ENCODE data around the gene MAP3K14.

MAP3K14 gene

DNA sequence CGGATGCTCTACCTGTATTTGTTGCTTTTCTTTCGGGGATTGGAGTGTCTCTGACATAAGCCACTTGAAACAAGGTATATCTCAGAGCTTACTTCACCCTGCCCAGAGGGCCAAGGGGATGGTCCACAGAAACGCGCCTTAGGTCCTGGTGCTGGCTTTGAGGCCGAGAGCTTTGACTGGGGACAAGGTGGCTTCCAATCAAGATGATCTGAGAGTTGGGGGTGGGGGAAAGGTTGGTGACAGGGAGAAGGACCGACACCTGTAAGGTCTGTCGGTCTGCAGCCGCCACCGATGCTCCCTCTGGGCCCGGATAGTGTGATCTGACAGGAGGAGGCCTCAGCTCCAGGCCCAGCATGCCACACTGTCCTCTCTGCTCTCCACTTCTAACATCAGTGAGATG is 33.1 kb downstream of the MAP3K14 start:
- no peak for DNase-seq
- Histone ChIP-seq H3K4me1 (peaks cover 23% of the 10 kb centered on the region), H3K27me3 (no peaks in the 10 kb centered on the region), H3K36me3 (peaks cover 33% of the 10 kb centered on the region), H3K4me3 (ENCODE audit: low read depth, low read length) (no peak overlapping the region), H3K9me3 (no peaks in the 10 kb centered on the region)
- TF ChIP-seq, protein P1, sequence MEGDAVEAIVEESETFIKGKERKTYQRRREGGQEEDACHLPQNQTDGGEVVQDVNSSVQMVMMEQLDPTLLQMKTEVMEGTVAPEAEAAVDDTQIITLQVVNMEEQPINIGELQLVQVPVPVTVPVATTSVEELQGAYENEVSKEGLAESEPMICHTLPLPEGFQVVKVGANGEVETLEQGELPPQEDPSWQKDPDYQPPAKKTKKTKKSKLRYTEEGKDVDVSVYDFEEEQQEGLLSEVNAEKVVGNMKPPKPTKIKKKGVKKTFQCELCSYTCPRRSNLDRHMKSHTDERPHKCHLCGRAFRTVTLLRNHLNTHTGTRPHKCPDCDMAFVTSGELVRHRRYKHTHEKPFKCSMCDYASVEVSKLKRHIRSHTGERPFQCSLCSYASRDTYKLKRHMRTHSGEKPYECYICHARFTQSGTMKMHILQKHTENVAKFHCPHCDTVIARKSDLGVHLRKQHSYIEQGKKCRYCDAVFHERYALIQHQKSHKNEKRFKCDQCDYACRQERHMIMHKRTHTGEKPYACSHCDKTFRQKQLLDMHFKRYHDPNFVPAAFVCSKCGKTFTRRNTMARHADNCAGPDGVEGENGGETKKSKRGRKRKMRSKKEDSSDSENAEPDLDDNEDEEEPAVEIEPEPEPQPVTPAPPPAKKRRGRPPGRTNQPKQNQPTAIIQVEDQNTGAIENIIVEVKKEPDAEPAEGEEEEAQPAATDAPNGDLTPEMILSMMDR (IDR thresholded peaks at IDR 0.05; ENCODE audit: low read depth, low read length) = no peak

DNA sequence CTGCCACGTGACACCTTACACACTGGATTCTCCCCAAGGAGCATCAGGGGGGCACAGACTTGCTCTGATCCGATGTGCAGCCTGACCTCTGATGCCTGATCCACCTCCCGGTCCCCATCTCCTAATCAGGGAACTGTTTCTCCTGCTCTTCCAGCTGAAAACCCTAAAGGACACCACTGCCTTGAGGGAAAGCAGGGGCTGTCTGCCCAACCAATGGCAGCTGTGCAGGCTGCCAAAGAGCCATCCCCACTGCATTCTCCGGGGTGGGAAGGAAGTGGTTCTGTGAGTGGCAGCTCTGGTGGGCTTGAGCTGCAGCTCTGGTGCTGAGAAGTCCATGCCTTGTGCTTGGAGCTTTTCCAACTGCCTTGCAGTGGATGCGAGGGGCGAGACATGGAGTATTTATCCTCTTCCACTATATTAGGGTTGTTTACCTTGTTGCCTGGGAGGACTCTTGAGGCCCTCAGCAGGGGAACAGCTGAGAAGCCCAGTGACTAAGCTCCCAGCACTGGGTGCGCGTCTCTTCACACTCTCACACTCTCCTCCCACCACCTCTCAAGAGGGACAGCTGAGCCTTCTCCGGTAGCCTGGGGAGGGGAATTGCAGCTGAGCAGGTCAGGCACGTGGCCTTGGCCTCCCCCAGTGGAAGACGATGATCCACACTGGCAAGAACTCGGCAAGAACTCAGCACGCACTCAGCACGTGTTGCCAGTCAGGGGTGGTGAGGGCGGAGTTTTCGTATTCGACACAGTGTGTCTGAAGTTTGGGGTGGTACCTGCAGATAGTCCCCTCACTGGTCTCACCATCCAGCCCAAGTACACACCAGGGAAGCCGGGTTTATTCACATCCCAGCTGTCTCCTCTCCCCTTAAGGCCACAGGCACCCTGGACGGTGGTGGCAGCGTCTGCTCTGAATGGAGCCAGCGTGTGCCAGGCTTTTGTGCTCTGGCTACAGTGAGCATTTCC is 33.9 kb downstream of the MAP3K14 start:
- Histone ChIP-seq H3K4me3 (ENCODE audit: low read depth, low read length) (no peak overlapping the region), H3K36me3 (peaks cover 33% of the 10 kb centered on the region), H3K27me3 (no peaks in the 10 kb centered on the region), H3K4me1 (peaks cover 17% of the 10 kb centered on the region), H3K9me3 (no peaks in the 10 kb centered on the region)
- no peak for DNase-seq
- TF ChIP-seq, protein P1 (IDR thresholded peaks at IDR 0.05; ENCODE audit: low read depth, low read length) = no peak

DNA sequence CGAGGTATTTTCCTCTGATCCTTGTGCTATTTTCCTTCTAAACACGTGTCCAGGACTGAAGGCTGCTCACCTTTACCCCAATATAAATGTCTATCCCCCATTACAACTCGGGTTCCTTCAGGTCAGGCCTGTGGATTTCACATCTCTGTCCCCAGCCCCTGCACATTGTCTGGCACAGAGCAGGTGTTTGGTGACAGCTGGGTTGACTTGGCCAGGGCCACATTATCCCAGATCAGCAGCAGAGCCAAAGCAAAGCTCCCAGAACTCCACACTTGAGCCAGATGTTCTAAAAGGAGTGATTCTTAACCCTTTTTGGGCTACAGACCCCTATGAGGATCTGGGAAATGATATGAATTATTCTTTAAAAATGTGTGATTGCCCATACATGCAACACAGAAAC is 36.9 kb downstream of the MAP3K14 start:
- no peak overlapping the region for H3K4me3 ChIP-seq (ENCODE audit: low read depth, low read length)
- H3K4me1 ChIP-seq = peaks cover 8% of the 10 kb centered on the region
- TF ChIP-seq, protein P1 (IDR thresholded peaks at IDR 0.05; ENCODE audit: low read depth, low read length) = no peak
- peaks cover 18% of the 10 kb centered on the region for H3K36me3 ChIP-seq
- H3K9me3 ChIP-seq = no peaks in the 10 kb centered on the region
- no peaks in the 10 kb centered on the region for H3K27me3 ChIP-seq
- DNase-seq = no peak

DNA sequence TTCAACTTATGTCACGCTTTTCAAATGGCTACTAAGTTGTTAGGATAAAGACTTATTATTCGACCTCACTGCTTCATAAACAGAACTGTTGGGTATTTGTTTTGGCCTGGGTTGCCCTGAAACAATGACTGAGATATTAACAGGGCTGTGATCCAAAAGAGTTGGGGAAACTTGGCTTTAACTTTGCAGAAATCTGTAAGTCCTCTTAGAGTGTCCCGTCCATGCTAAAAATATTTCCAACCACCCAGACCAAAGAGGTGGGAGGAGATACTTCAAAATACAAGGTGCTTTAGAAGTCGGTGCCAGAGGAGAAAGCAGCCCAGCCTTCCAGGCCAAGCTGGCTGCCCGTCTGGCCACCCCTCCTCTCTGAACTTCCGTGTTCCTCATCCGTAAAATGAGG is 38.8 kb downstream of the MAP3K14 start:
- peaks cover 17% of the 10 kb centered on the region for H3K36me3 ChIP-seq
- H3K4me3 ChIP-seq (ENCODE audit: low read depth, low read length) = no peak overlapping the region
- peaks cover 13% of the 10 kb centered on the region for H3K4me1 ChIP-seq
- H3K27me3 ChIP-seq = no peaks in the 10 kb centered on the region
- DNase-seq = no peak
- TF ChIP-seq, protein P1 (IDR thresholded peaks at IDR 0.05; ENCODE audit: low read depth, low read length) = no peak
- H3K9me3 ChIP-seq = no peaks in the 10 kb centered on the region

DNA sequence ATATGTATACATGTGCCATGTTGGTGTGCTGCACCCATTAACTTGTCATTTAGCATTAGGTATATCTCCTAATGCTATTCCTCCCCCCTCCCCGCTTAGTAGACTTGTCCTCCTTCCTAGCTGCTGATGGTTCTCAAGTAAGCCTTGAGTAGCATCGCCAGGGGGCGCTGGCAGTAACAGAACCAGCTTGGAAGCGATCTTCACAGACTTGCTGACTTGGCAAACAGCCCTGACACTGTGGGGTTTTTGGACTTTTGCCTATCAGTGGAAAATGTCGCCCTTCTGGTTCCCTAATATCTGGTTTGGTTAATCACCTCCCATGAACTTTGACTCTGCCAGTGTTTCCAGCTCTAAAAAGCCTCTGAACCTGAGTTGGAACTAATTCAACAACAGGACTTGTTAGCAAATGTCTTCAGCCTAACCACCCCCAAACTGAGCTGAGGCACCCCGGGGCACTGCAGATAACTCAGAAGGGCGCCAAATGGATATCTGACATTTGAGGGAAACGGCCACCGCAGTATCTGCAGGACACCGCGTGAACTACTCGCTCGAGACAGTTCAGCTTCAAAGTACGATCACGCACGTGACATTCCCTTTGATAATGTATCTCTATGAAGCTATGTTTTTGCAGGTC is 39.5 kb downstream of the MAP3K14 start:
- H3K4me1 ChIP-seq = peaks cover 13% of the 10 kb centered on the region
- H3K4me3 ChIP-seq (ENCODE audit: low read depth, low read length) = no peak overlapping the region
- H3K27me3 ChIP-seq = no peaks in the 10 kb centered on the region
- peaks cover 12% of the 10 kb centered on the region for H3K36me3 ChIP-seq
- no peaks in the 10 kb centered on the region for H3K9me3 ChIP-seq
- TF ChIP-seq, protein P1 (IDR thresholded peaks at IDR 0.05; ENCODE audit: low read depth, low read length) = peak; percentile 92
- DNase-seq = peak; percentile 95

DNA sequence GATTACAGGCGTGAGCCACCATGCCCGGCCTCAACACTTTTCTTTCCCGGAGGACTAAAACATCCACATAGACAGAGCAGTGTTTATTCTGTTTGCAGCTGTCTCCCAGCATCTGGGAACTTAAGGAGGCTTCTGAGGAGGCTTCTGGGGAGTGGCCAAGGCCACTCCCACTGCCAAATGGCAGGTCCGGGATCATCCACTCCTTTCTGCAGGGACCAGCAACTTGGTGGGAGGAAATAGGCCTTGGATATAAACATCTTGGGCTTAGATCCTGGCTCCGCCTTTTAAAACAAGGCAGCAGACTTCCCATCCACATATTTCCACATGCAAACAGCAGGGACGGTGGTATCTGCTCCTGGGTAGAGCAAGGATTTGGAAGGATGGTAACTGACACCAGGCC is 40.8 kb downstream of the MAP3K14 start:
- DNase-seq = no peak
- Histone ChIP-seq H3K4me3 (ENCODE audit: low read depth, low read length) (no peak overlapping the region), H3K27me3 (no peaks in the 10 kb centered on the region), H3K4me1 (peaks cover 13% of the 10 kb centered on the region), H3K36me3 (peaks cover 19% of the 10 kb centered on the region), H3K9me3 (no peaks in the 10 kb centered on the region)
- TF ChIP-seq, protein P1 (IDR thresholded peaks at IDR 0.05; ENCODE audit: low read depth, low read length) = no peak

All from BE2C (cell line).